HEK293T (cell line): ENCODE measurements around the gene CLEC17A.

Experiments used
- ARNT ChIP-seq: fragments of 450-650 bp; IDR thresholded peaks from 2 replicates; pipeline ENCODE4 v1.6.1; 2017; ENCODE audit warnings: mild to moderate bottlenecking
- BHLHE40 ChIP-seq: fragments of 450-650 bp; IDR thresholded peaks from 2 replicates; pipeline ENCODE4 v1.6.1; 2016; ENCODE audit warnings: mild to moderate bottlenecking, moderate library complexity, borderline replicate concordance
- CTBP1 ChIP-seq: fragments of 450-650 bp; IDR thresholded peaks from 2 replicates; pipeline ENCODE4 v1.6.1; 2016; ENCODE audit warnings: borderline replicate concordance
- ELF4 ChIP-seq: fragments of 450-650 bp; IDR thresholded peaks from 2 replicates; pipeline ENCODE4 v1.6.1; 2017; ENCODE audit warnings: antibody characterized with exemption
- FOXK2 ChIP-seq: fragments of 450-650 bp; IDR thresholded peaks from 2 replicates; pipeline ENCODE4 v1.6.1; 2016; ENCODE audit warnings: mild to moderate bottlenecking
- FOXM1 ChIP-seq: fragments of 450-650 bp; IDR thresholded peaks from 2 replicates; pipeline ENCODE4 v1.6.1; 2017; ENCODE audit warnings: mild to moderate bottlenecking, borderline replicate concordance
- HDGF ChIP-seq: fragments of 450-650 bp; IDR thresholded peaks from 2 replicates; pipeline ENCODE4 v1.6.1; 2017; ENCODE audit warnings: antibody characterized with exemption, borderline replicate concordance
- NFRKB ChIP-seq: fragments of 450-650 bp; IDR thresholded peaks from 2 replicates; pipeline ENCODE4 v1.6.1; 2016; ENCODE audit warnings: mild to moderate bottlenecking, moderate library complexity
- SP1 ChIP-seq: fragments of 450-650 bp; IDR thresholded peaks from 2 replicates; pipeline ENCODE4 v1.6.1; 2017
- SUZ12 ChIP-seq: fragments of 450-650 bp; IDR thresholded peaks from 2 replicates; pipeline ENCODE4 v1.6.1; 2016; ENCODE audit warnings: mild to moderate bottlenecking
- TARDBP ChIP-seq: fragments of 450-650 bp; IDR thresholded peaks from 2 replicates; pipeline ENCODE4 v1.6.1; 2016

- TF ChIP-seq NFRKB: no peak
- TF ChIP-seq FOXK2: no peak
- no peak for TF ChIP-seq SP1
- TF ChIP-seq CTBP1: no peak
- TF ChIP-seq SUZ12: no peak
- no peak for TF ChIP-seq ELF4
- no peak for TF ChIP-seq BHLHE40
- no peak for TF ChIP-seq TARDBP
- no peak for TF ChIP-seq ARNT
- no peak for TF ChIP-seq FOXM1
- TF ChIP-seq HDGF: no peak
These were observed 72.8 kb downstream of the CLEC17A start for GRCh38 chr19:14655726-14656125.
